HepG2 (cell line): ENCODE data around the gene RRAD. TPM values are rescaled to one million over a fixed set of nuclear protein-coding genes. Genes with fewer than 3 reads are reported as not detected.

Experiments
- BHLHE40 ChIP-seq: IDR thresholded peaks from 2 replicates; pipeline ENCODE4 v1.6.1; 2011; ENCODE audit warnings: low read length, improper control_type of control experiment
- CEBPG ChIP-seq: IDR thresholded peaks from 2 replicates; pipeline ENCODE4 v1.6.1; 2016
- ELF3 ChIP-seq: IDR thresholded peaks from 2 replicates; pipeline ENCODE4 v1.6.1; 2016; ENCODE audit warnings: missing genetic modification reagents, missing compliant biosample characterization
- FOXA3 ChIP-seq: IDR thresholded peaks from 2 replicates; pipeline ENCODE4 v1.6.1; 2016; ENCODE audit warnings: missing genetic modification reagents, missing compliant biosample characterization
- GTF2F1 ChIP-seq: fragments of 150-350 bp; IDR thresholded peaks from 2 replicates; pipeline ENCODE4 v1.6.1; 2014; ENCODE audit warnings: low read length
- HOXD1 ChIP-seq: sonication (generic); formaldehyde crosslinking; IDR thresholded peaks from 2 replicates; pipeline ENCODE4 v1.5.0; 2020; ENCODE audit warnings: missing genetic modification reagents
- NFATC3 ChIP-seq: sonication (generic); formaldehyde crosslinking; IDR thresholded peaks from 2 replicates; pipeline ENCODE4 v1.5.1; 2020; ENCODE audit warnings: mild to moderate bottlenecking, missing genetic modification reagents
- NFIB ChIP-seq: sonication (generic); formaldehyde crosslinking; IDR thresholded peaks from 2 replicates; pipeline ENCODE4 v1.9.0; 2021; ENCODE audit warnings: missing genetic modification reagents, mild to moderate bottlenecking, borderline replicate concordance
- POLR2A ChIP-seq, 2 experiments: IDR thresholded peaks; 2 replicates each; pipeline ENCODE4 v1.6.1; 2011; ENCODE audit warnings: low read depth in 2 of 2, low read length in 2 of 2, mild to moderate bottlenecking in 1 of 2, moderate library complexity in 1 of 2; ENCODE audit not compliant: insufficient read depth in 1 of 2
- RXRA ChIP-seq: sonication (generic); formaldehyde crosslinking; IDR thresholded peaks from 2 replicates; pipeline ENCODE4 v1.5.1; 2020; ENCODE audit warnings: missing genetic modification reagents
- SALL2 ChIP-seq: sonication (generic); formaldehyde crosslinking; IDR thresholded peaks from 2 replicates; pipeline ENCODE4 v1.8.1; 2023; ENCODE audit warnings: mild to moderate bottlenecking, missing genetic modification reagents, inconsistent platforms
- ZBTB8A ChIP-seq: sonication (generic); formaldehyde crosslinking; IDR thresholded peaks from 2 replicates; pipeline ENCODE4 v1.4.0; 2020; ENCODE audit warnings: mild to moderate bottlenecking, low read depth, missing genetic modification reagents, borderline replicate concordance
- ZFP1 ChIP-seq: IDR thresholded peaks from 2 replicates; pipeline ENCODE4 v1.6.1; 2016
- ZKSCAN8 ChIP-seq: IDR thresholded peaks from 2 replicates; pipeline ENCODE4 v1.6.1; 2016; ENCODE audit warnings: borderline replicate concordance, missing genetic modification reagents, missing compliant biosample characterization
- ZNF282 ChIP-seq: fragments of 450-650 bp; IDR thresholded peaks from 2 replicates; pipeline ENCODE4 v1.6.1; 2018; ENCODE audit not compliant: partially characterized antibody
- ZNF430 ChIP-seq: sonication (generic); formaldehyde crosslinking; IDR thresholded peaks from 2 replicates; pipeline ENCODE4 v1.9.0; 2021; ENCODE audit warnings: mild to moderate bottlenecking, missing genetic modification reagents
- ZNF431 ChIP-seq: sonication (generic); formaldehyde crosslinking; IDR thresholded peaks from 2 replicates; pipeline ENCODE4 v1.9.0; 2022; ENCODE audit warnings: missing genetic modification reagents, low read depth, mild to moderate bottlenecking, borderline replicate concordance
- ZNF562 ChIP-seq: sonication (generic); formaldehyde crosslinking; IDR thresholded peaks from 2 replicates; pipeline ENCODE4 v1.8.0; 2022; ENCODE audit warnings: missing genetic modification reagents, borderline replicate concordance
- polyA plus RNA-seq, 8 experiments: library from polyadenylated mRNA; depleted of rRNA in 3 of 8; stranded (reverse) in 7 of 8; unstranded in 1 of 8; fragments of >200 nt; fragmentation: Illumina TruSeq in 4 of 8; extraction: Trizol in 4 of 8; gene quantifications; 2 replicates each; pipeline versions ENCODE4 v1.2.1 to v1.2.3, GENCODE V29; 2011 to 2016; ENCODE audit warnings: low read depth in 4 of 8, missing spikeins in 1 of 8, mixed read lengths in 1 of 8; ENCODE audit not compliant: insufficient read depth in 1 of 8
- total RNA-seq, 5 experiments: library from RNA; depleted of rRNA; stranded (reverse); fragments of >200 nt; fragmentation: Illumina TruSeq; extraction: Trizol; gene quantifications; 2 replicates each; pipeline ENCODE4 v1.2.3, GENCODE V29; 2016; ENCODE audit warnings: low read depth in 1 of 5
- TF ChIP-seq, protein P1 (sequence below): sonication (generic); formaldehyde crosslinking; IDR thresholded peaks from 2 replicates; pipeline ENCODE4 v1.9.0; 2022; ENCODE audit warnings: low read depth, missing genetic modification reagents
- TF ChIP-seq, protein P2 (sequence below), 2 experiments: sonication (generic) in 1 of 2; formaldehyde crosslinking in 1 of 2; IDR thresholded peaks; 2 replicates each; pipeline versions ENCODE4 v1.4.0 to v1.6.1; 2016 to 2020; ENCODE audit warnings: borderline replicate concordance in 1 of 2, low read depth in 1 of 2, mild to moderate bottlenecking in 1 of 2, missing genetic modification reagents in 1 of 2
- TF ChIP-seq, protein P3 (sequence below), 2 experiments: sonication (generic) in 1 of 2; formaldehyde crosslinking in 1 of 2; IDR thresholded peaks; 2 replicates each; pipeline versions ENCODE4 v1.5.1 to v1.6.1; 2011 to 2020; ENCODE audit warnings: borderline replicate concordance in 1 of 2, low read depth in 1 of 2, low read length in 1 of 2, mild to moderate bottlenecking in 1 of 2, missing genetic modification reagents in 1 of 2, moderate library complexity in 1 of 2

RRAD gene
- total and polyA plus RNA-seq, 2 of the 13 experiments (the other 11 are each of a cell fraction or from before 2014, with no cell fraction given): 0.80 to 1.1 TPM

DNA sequence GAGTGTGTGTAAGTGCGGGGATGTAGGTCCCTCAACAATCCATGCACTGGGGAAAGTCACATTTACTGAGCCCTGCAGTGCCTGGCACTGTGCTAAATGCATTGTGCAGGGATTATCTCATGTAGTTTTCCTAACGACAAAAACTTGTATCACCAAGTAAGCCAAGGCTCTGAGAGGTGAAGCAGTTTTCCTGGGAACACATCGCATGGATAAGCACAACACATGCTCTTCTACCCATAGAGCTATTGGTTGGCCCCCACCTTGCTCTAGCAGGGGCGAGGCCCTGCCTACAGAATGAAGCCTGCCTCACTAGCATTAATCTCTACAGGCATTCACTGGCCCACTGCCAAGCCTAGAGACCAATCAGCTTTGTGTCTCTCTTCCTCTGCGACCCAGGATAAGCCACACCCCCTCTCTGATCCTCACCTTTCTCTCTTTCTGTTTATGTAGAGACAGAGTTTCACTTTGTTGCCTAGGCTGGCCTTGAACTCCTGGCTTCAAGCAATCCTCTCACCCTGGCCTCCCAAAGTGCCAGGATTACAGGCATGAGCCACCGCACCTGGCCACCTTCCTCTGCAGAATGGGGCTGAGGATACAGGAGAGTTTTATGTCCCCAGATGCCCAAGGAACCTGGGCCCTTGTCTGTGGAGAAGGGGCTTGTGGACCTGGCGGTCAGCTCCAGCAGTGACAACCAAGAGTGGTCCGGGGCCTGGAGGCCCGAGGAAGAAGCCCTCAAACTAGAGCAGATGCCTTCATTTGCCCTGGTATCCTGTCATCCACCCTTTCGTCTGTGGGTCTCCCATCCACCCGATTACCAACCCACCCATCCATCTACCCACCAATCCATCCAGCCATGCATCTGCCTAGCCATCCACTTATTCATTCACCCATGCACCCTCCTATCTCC is 19.4 kb downstream of the RRAD start (continued):
- TF ChIP-seq, protein P1, sequence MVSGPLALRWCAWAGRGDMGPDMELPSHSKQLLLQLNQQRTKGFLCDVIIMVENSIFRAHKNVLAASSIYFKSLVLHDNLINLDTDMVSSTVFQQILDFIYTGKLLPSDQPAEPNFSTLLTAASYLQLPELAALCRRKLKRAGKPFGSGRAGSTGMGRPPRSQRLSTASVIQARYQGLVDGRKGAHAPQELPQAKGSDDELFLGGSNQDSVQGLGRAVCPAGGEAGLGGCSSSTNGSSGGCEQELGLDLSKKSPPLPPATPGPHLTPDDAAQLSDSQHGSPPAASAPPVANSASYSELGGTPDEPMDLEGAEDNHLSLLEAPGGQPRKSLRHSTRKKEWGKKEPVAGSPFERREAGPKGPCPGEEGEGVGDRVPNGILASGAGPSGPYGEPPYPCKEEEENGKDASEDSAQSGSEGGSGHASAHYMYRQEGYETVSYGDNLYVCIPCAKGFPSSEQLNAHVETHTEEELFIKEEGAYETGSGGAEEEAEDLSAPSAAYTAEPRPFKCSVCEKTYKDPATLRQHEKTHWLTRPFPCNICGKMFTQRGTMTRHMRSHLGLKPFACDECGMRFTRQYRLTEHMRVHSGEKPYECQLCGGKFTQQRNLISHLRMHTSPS (CRISPR knock-in tag): no peak
- TF ChIP-seq ZBTB8A (CRISPR knock-in tag): no peak
- TF ChIP-seq NFIB (CRISPR knock-in tag): peak; percentile 56; the same call in 1 of the 2 replicates
- 0 out of 2 replicates have a peak, but pooled peaks have one; percentile 20 for TF ChIP-seq ZNF431 (CRISPR knock-in tag)
- TF ChIP-seq ZNF430 (CRISPR knock-in tag): no peak
- peak; percentile 71; the same call in 1 of the 2 replicates for TF ChIP-seq CEBPG
- no peak for TF ChIP-seq NFATC3 (CRISPR knock-in tag)
- no peak for TF ChIP-seq HOXD1 (CRISPR knock-in tag)
- TF ChIP-seq ZNF282: no peak
- TF ChIP-seq ELF3 (CRISPR knock-in tag): peak; percentile 58; the same call in 1 of the 2 replicates
- peak; percentile 74; the same call in 1 of the 2 replicates for TF ChIP-seq FOXA3 (CRISPR knock-in tag)
- TF ChIP-seq, protein P2, sequence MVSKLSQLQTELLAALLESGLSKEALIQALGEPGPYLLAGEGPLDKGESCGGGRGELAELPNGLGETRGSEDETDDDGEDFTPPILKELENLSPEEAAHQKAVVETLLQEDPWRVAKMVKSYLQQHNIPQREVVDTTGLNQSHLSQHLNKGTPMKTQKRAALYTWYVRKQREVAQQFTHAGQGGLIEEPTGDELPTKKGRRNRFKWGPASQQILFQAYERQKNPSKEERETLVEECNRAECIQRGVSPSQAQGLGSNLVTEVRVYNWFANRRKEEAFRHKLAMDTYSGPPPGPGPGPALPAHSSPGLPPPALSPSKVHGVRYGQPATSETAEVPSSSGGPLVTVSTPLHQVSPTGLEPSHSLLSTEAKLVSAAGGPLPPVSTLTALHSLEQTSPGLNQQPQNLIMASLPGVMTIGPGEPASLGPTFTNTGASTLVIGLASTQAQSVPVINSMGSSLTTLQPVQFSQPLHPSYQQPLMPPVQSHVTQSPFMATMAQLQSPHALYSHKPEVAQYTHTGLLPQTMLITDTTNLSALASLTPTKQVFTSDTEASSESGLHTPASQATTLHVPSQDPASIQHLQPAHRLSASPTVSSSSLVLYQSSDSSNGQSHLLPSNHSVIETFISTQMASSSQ (IDR thresholded peaks at IDR 0.05; ENCODE audit: low read depth): no peak; the same call in 1 of the 2 replicates
- TF ChIP-seq, protein P2 (CRISPR knock-in tag; IDR thresholded peaks at IDR 0.05; ENCODE audit: borderline replicate concordance): peak; percentile 79; the same call in 1 of the 2 replicates
- peak; percentile 54 to 66 for TF ChIP-seq POLR2A (IDR thresholded peaks at IDR 0.05; ENCODE audit: insufficient read depth in 1 of 2, low read depth in 2 of 2, low read length in 2 of 2)
- TF ChIP-seq ZFP1 (CRISPR knock-in tag): no peak
- TF ChIP-seq SALL2 (CRISPR knock-in tag): no peak
- 0 out of 2 replicates have a peak, but pooled peaks have one; percentile 25 for TF ChIP-seq ZKSCAN8
- TF ChIP-seq, protein P3, sequence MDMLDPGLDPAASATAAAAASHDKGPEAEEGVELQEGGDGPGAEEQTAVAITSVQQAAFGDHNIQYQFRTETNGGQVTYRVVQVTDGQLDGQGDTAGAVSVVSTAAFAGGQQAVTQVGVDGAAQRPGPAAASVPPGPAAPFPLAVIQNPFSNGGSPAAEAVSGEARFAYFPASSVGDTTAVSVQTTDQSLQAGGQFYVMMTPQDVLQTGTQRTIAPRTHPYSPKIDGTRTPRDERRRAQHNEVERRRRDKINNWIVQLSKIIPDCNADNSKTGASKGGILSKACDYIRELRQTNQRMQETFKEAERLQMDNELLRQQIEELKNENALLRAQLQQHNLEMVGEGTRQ (IDR thresholded peaks at IDR 0.05; ENCODE audit: low read depth, low read length): no peak
- TF ChIP-seq, protein P3 (CRISPR knock-in tag; IDR thresholded peaks at IDR 0.05; ENCODE audit: borderline replicate concordance): no peak; the same call in 1 of the 2 replicates
- TF ChIP-seq ZNF562 (CRISPR knock-in tag): no peak
- peak; percentile 6; the same call in 1 of the 2 replicates for TF ChIP-seq BHLHE40
- peak; percentile 94 for TF ChIP-seq RXRA (CRISPR knock-in tag)
- no peak for TF ChIP-seq GTF2F1
